Activated naive CD4-positive, alpha-beta T cell treated with anti-CD3 and anti-CD28 coated beads, Interleukin-2, amount 50 U/mL, for 72 hours (primary cell): ENCODE results near the gene MCTP1. TPM values are rescaled to one million over a fixed set of nuclear protein-coding genes. Genes with fewer than 3 reads are reported as not detected.
A peak's percentile ranks its signal among the peaks of the same experiment; 100 is the strongest.

Experiments
- ATAC-seq, 2 donors: fragments of 150-1000 bp; cut with Tn5 transposase; 2 replicates each; pipeline ENCODE4 v1.10.0; 2021; ENCODE audit warnings: mild to moderate bottlenecking in 2 of 2, moderate library complexity in 2 of 2
- DNase-seq, 2 donors: peaks; one replicate each; pipeline ENCODE4 v3.0.0; 2021 to 2022; ENCODE audit warnings: low spot score in 2 of 2
- H3K27ac Mint-ChIP-seq, 2 donors: one replicate each; pipeline ENCODE4 v1.8.0; 2022; ENCODE audit warnings: mild to moderate bottlenecking in 2 of 2, mixed read lengths in 2 of 2
- H3K36me3 Mint-ChIP-seq, 2 donors: one replicate each; pipeline ENCODE4 v1.8.0; 2022; ENCODE audit warnings: mixed read lengths in 2 of 2
- H3K9me3 Mint-ChIP-seq, 2 donors: one replicate each; pipeline ENCODE4 v1.8.0; 2022; ENCODE audit warnings: mixed read lengths in 2 of 2
- total RNA-seq, 2 donors: library from RNA; stranded (reverse); gene quantifications; one replicate each; pipeline ENCODE4 v1.2.3, GENCODE V29; 2022

MCTP1 gene
- total RNA-seq, result under 1 TPM; 0.87 to 0.93 TPM

GRCh38 chr5:95284572-95285408 is at the start of gene MCTP1:
Gene MCTP1, minus strand, starts transcription at chr5:95285094.
- no peaks in the 10 kb centered on the region for H3K9me3 Mint-ChIP-seq
- DNase-seq (peak in 1 of 2 donors; percentile 11), ATAC-seq (peak; percentile 39 to 51)
- H3K36me3 Mint-ChIP-seq, result peaks cover 0 to 5% of the 10 kb centered on the region in 2 donors
- H3K27ac Mint-ChIP-seq, result no peak within 1 kb of the TSS

GRCh38 chr5:95332158-95332557 is 47.3 kb upstream of the MCTP1 start:
- ATAC-seq (no peak), DNase-seq (no peak)
- Mint-ChIP-seq H3K9me3 (peaks cover 6 to 15% of the 10 kb centered on the region in 2 donors), H3K36me3 (no peaks in the 10 kb centered on the region), H3K27ac (no peak overlapping the region)

GRCh38 chr5:95331358-95331757 is 46.5 kb upstream of the MCTP1 start:
- Mint-ChIP-seq H3K9me3 (peaks cover 6 to 15% of the 10 kb centered on the region in 2 donors), H3K27ac (no peak overlapping the region), H3K36me3 (no peaks in the 10 kb centered on the region)
- ATAC-seq (no peak), DNase-seq (no peak)

GRCh38 chr5:95327211-95327610 is 42.3 kb upstream of the MCTP1 start:
- peaks cover 5 to 8% of the 10 kb centered on the region in 2 donors for H3K9me3 Mint-ChIP-seq
- no peak overlapping the region for H3K27ac Mint-ChIP-seq
- DNase-seq (no peak), ATAC-seq (no peak)
- H3K36me3 Mint-ChIP-seq, result no peaks in the 10 kb centered on the region

- no peak for ATAC-seq
- peaks cover 0 to 6% of the 10 kb centered on the region in 2 donors for H3K36me3 Mint-ChIP-seq
Measured at GRCh38 chr5:95317687-95318086, 32.8 kb upstream of the MCTP1 start.

GRCh38 chr5:95317085-95317484 is 32.2 kb upstream of the MCTP1 start:
- H3K36me3 Mint-ChIP-seq, result peaks cover 0 to 6% of the 10 kb centered on the region in 2 donors
- DNase-seq, result no peak
- no peak overlapping the region for H3K27ac Mint-ChIP-seq
- ATAC-seq, result no peak
- peaks cover 3 to 5% of the 10 kb centered on the region in 2 donors for H3K9me3 Mint-ChIP-seq

More at GRCh38 chr5:95317687-95318086, 32.8 kb upstream of the MCTP1 start:
- Mint-ChIP-seq H3K27ac (no peak overlapping the region), H3K9me3 (peaks cover 0 to 5% of the 10 kb centered on the region in 2 donors)
- no peak for DNase-seq

GRCh38 chr5:95304711-95305110 is 19.8 kb upstream of the MCTP1 start:
- Mint-ChIP-seq H3K27ac (no peak overlapping the region), H3K9me3 (no peaks in the 10 kb centered on the region), H3K36me3 (no peaks in the 10 kb centered on the region)
- DNase-seq (no peak), ATAC-seq (no peak)

GRCh38 chr5:95298651-95299050 is 13.8 kb upstream of the MCTP1 start:
- Mint-ChIP-seq H3K9me3 (no peaks in the 10 kb centered on the region), H3K27ac (no peak overlapping the region), H3K36me3 (no peaks in the 10 kb centered on the region)
- DNase-seq, result no peak
- ATAC-seq, result no peak

GRCh38 chr5:95296291-95296690 is 11.4 kb upstream of the MCTP1 start:
- no peaks in the 10 kb centered on the region for H3K36me3 Mint-ChIP-seq
- no peak for ATAC-seq
- no peak overlapping the region for H3K27ac Mint-ChIP-seq
- DNase-seq, result no peak
- no peaks in the 10 kb centered on the region for H3K9me3 Mint-ChIP-seq

GRCh38 chr5:95285409-95285755 is 488 bp upstream of the MCTP1 start:
- peak in 1 of 2 donors; percentile 6 for DNase-seq
- Mint-ChIP-seq H3K36me3 (peaks cover 0 to 5% of the 10 kb centered on the region in 2 donors), H3K27ac (no peak overlapping the region), H3K9me3 (no peaks in the 10 kb centered on the region)
- peak in 1 of 2 donors; percentile 25 for ATAC-seq

- peak in 1 of 2 donors; percentile 36 for DNase-seq
- H3K27ac Mint-ChIP-seq, result no peak overlapping the region
- H3K9me3 Mint-ChIP-seq, result no peaks in the 10 kb centered on the region
- peak; percentile 65 to 76 for ATAC-seq
- H3K36me3 Mint-ChIP-seq, result peaks cover 0 to 5% of the 10 kb centered on the region in 2 donors
Measured at GRCh38 chr5:95283761-95284571, 928 bp downstream of the MCTP1 start.

- DNase-seq (no peak), ATAC-seq (no peak)
- no peaks in the 10 kb centered on the region for H3K9me3 Mint-ChIP-seq
- no peak overlapping the region for H3K27ac Mint-ChIP-seq
- H3K36me3 Mint-ChIP-seq, result peaks cover 0 to 5% of the 10 kb centered on the region in 2 donors
Measured at GRCh38 chr5:95283022-95283615, 1.8 kb downstream of the MCTP1 start.

- Mint-ChIP-seq H3K27ac (no peak overlapping the region), H3K9me3 (no peaks in the 10 kb centered on the region), H3K36me3 (peaks cover 0 to 5% of the 10 kb centered on the region in 2 donors)
- DNase-seq (no peak), ATAC-seq (no peak)
Measured at GRCh38 chr5:95281226-95281625, 3.7 kb downstream of the MCTP1 start.

- H3K36me3 Mint-ChIP-seq, result peaks cover 0 to 3% of the 10 kb centered on the region in 2 donors
- DNase-seq, result no peak
- no peak for ATAC-seq
- H3K27ac Mint-ChIP-seq, result no peak overlapping the region
- H3K9me3 Mint-ChIP-seq, result no peaks in the 10 kb centered on the region
Measured at GRCh38 chr5:95280401-95281095, 4.3 kb downstream of the MCTP1 start.

GRCh38 chr5:95274011-95274410 is 10.9 kb downstream of the MCTP1 start:
- Mint-ChIP-seq H3K9me3 (no peaks in the 10 kb centered on the region), H3K27ac (no peak overlapping the region), H3K36me3 (no peaks in the 10 kb centered on the region)
- no peak for ATAC-seq
- no peak for DNase-seq

- Mint-ChIP-seq H3K9me3 (no peaks in the 10 kb centered on the region), H3K36me3 (no peaks in the 10 kb centered on the region), H3K27ac (no peak overlapping the region)
- DNase-seq, result no peak
- ATAC-seq, result no peak
Measured at GRCh38 chr5:95272316-95272929, 12.5 kb downstream of the MCTP1 start.
